ENCODE data around the gene HHIPL1.

GRCh38 chr14:99612738-99613330, 32.1 kb upstream of the HHIPL1 start:
- no peak for TF ChIP-seq CTCF (IDR thresholded peaks at IDR 0.05)
- no peak for TF ChIP-seq EZH2phosphoT487 (IDR thresholded peaks at IDR 0.05)
